ENCODE data around the gene DAB2IP. TPM values are rescaled to one million over a fixed set of nuclear protein-coding genes. Genes with fewer than 3 reads are reported as not detected.

The DAB2IP gene
- total RNA-seq, 1 experiment from 2014 or later: 31.0 TPM

GRCh38 chr9:121631115-121631514 is 20.3 kb upstream of the DAB2IP start (continued):
- TF ChIP-seq CTCF (IDR thresholded peaks at IDR 0.05 in 2 of 3, conservative IDR thresholded peaks at IDR 0.05 in 1 of 3; ENCODE audit: borderline replicate concordance in 1 of 3, insufficient read depth in 1 of 3, low read depth in 2 of 3, low read length in 2 of 3) (no peak), EGR1 (IDR thresholded peaks at IDR 0.05; ENCODE audit: low read depth) (no peak), RAD21 (IDR thresholded peaks at IDR 0.05; ENCODE audit: low read depth) (no peak), ELF1 (IDR thresholded peaks at IDR 0.05; ENCODE audit: borderline replicate concordance, low read depth) (no peak), FOSL1 (IDR thresholded peaks at IDR 0.05; ENCODE audit: low read depth) (no peak), SIN3A (IDR thresholded peaks at IDR 0.05; ENCODE audit: low read depth) (no peak), ZBTB33 (IDR thresholded peaks at IDR 0.05; ENCODE audit: extremely low read depth, insufficient replicate concordance, low read length) (no peak), ZFX (IDR thresholded peaks at IDR 0.05) (no peak), POLR2AphosphoS5 (IDR thresholded peaks at IDR 0.05; ENCODE audit: low read depth, low read length) (no peak)
- TF ChIP-seq, protein P1, sequence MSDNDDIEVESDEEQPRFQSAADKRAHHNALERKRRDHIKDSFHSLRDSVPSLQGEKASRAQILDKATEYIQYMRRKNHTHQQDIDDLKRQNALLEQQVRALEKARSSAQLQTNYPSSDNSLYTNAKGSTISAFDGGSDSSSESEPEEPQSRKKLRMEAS (IDR thresholded peaks at IDR 0.05): no peak

- ChIA-PET CTCF (interaction anchor here (0.6 to 1.0 kb wide), 2 partner anchors 86 to 104 kb away, joined by 3 read pairs; no protein-coding TSS in a partner anchor), RAD21 (ENCODE audit: low non-redundant PET in 1 of 2, low total read pairs in 2 of 2, uncharacterized antibody in 2 of 2, unreplicated experiment in 2 of 2) (no interaction called here), POLR2A (interaction anchor here (1.0 kb wide), 1 partner anchor 12 kb away, joined by 4 read pairs; no protein-coding TSS in a partner anchor)
- no peaks in the 10 kb centered on the region for H3K27me3 ChIP-seq (ENCODE audit: insufficient read depth, low read length)
- BruUV-seq (replicated peaks): no TSS peak
- H3K36me3 ChIP-seq (ENCODE audit: control insufficient read depth in 1 of 2, insufficient read depth in 2 of 2, low read length in 2 of 2): no peaks in the 10 kb centered on the region
- H3K9ac ChIP-seq (ENCODE audit: low read length): no peak overlapping the region
- no peak overlapping the region for H3K4me3 ChIP-seq (replicated peaks in 1 of 2; ENCODE audit: low read depth in 1 of 2, low read length in 2 of 2)
- no peak for DNase-seq (ENCODE audit: low read depth, low spot score)
- intact Hi-C loops (cut with micrococcal nuclease): no loop called here
- no peaks in the 10 kb centered on the region for H3K9me2 ChIP-seq (ENCODE audit: insufficient read depth)
- no peaks in the 10 kb centered on the region; the same call in 1 of the 2 replicates for H3K79me2 ChIP-seq (ENCODE audit: insufficient read depth, low read length)
- H3K4me1 ChIP-seq (ENCODE audit: control insufficient read depth in 1 of 2, insufficient read depth in 2 of 2, low read length in 2 of 2): peaks cover 2 to 7% of the 10 kb centered on the region in 2 experiments; a peak in 3 of 4 replicates
- H3K9me3 ChIP-seq (ENCODE audit: control insufficient read depth in 1 of 2, insufficient read depth in 1 of 2, low read depth in 1 of 2, low read length in 2 of 2): no peaks in the 10 kb centered on the region
- no peak overlapping the region for H3K4me2 ChIP-seq (ENCODE audit: low read length)
- H2AFZ ChIP-seq (ENCODE audit: low read depth, low read length, poor library complexity, severe bottlenecking): no peak overlapping the region
- H3K27ac ChIP-seq (ENCODE audit: low read depth, low read length): no peak overlapping the region
- ATAC-seq: no peak
- H4K20me1 ChIP-seq (ENCODE audit: insufficient read depth): no peaks in the 10 kb centered on the region
- TF ChIP-seq, protein P2, sequence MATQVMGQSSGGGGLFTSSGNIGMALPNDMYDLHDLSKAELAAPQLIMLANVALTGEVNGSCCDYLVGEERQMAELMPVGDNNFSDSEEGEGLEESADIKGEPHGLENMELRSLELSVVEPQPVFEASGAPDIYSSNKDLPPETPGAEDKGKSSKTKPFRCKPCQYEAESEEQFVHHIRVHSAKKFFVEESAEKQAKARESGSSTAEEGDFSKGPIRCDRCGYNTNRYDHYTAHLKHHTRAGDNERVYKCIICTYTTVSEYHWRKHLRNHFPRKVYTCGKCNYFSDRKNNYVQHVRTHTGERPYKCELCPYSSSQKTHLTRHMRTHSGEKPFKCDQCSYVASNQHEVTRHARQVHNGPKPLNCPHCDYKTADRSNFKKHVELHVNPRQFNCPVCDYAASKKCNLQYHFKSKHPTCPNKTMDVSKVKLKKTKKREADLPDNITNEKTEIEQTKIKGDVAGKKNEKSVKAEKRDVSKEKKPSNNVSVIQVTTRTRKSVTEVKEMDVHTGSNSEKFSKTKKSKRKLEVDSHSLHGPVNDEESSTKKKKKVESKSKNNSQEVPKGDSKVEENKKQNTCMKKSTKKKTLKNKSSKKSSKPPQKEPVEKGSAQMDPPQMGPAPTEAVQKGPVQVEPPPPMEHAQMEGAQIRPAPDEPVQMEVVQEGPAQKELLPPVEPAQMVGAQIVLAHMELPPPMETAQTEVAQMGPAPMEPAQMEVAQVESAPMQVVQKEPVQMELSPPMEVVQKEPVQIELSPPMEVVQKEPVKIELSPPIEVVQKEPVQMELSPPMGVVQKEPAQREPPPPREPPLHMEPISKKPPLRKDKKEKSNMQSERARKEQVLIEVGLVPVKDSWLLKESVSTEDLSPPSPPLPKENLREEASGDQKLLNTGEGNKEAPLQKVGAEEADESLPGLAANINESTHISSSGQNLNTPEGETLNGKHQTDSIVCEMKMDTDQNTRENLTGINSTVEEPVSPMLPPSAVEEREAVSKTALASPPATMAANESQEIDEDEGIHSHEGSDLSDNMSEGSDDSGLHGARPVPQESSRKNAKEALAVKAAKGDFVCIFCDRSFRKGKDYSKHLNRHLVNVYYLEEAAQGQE (IDR thresholded peaks at IDR 0.05; ENCODE audit: low read depth): no peak
- TF ChIP-seq JUND (IDR thresholded peaks at IDR 0.05): no peak
- no peak for TF ChIP-seq FOSL1 (IDR thresholded peaks at IDR 0.05; ENCODE audit: low read depth)
- no peak for TF ChIP-seq EZH2 (IDR thresholded peaks at IDR 0.05)
- TF ChIP-seq, protein P1 (IDR thresholded peaks at IDR 0.05): no peak
- no peak for TF ChIP-seq RAD21 (IDR thresholded peaks at IDR 0.05; ENCODE audit: low read depth)
- no peak for TF ChIP-seq ATF3 (IDR thresholded peaks at IDR 0.05)
- no peak for TF ChIP-seq TCF7L2 (IDR thresholded peaks at IDR 0.05; ENCODE audit: borderline replicate concordance, extremely low read depth, insufficient read depth, insufficient read length)
- no peak for TF ChIP-seq EGR1 (IDR thresholded peaks at IDR 0.05; ENCODE audit: low read depth)
- no peak for TF ChIP-seq YY1 (IDR thresholded peaks at IDR 0.05; ENCODE audit: extremely low read depth, insufficient replicate concordance, low read depth, low read length)
- no peak for TF ChIP-seq CEBPB (IDR thresholded peaks at IDR 0.05; ENCODE audit: low read depth)
Observed at GRCh38 chr9:121631978-121632418, 19.4 kb upstream of the DAB2IP start.

All from HCT116 (cell line).